Stimulated activated naive CD8-positive, alpha-beta T cell treated with anti-CD3 and anti-CD28 coated beads, Interleukin-15, amount 100 ng/mL, for 72 hours (primary cell): ENCODE measurements around the gene LIN37.
"Not testable (repeated sequence)": the region's sequence is repeated elsewhere in the genome, so short reads cannot be mapped to it uniquely, and the experiment has no call there.

Experiments used
- ATAC-seq: fragments of 150-1000 bp; cut with Tn5 transposase; 2 replicates; pipeline ENCODE4 v1.10.0; 2021; ENCODE audit warnings: mild to moderate bottlenecking, moderate library complexity
- DNase-seq, 2 donors: peaks; one replicate each; pipeline ENCODE4 v3.0.0; 2021 to 2022
- H3K27ac Mint-ChIP-seq, 2 donors: one replicate each; pipeline ENCODE4 v1.8.0; 2022; ENCODE audit warnings: mild to moderate bottlenecking in 2 of 2, mixed read lengths in 2 of 2, moderate library complexity in 2 of 2
- H3K27me3 Mint-ChIP-seq: one replicate; pipeline ENCODE4 v1.8.0; 2022; ENCODE audit warnings: mixed read lengths
- H3K4me1 Mint-ChIP-seq: one replicate; pipeline ENCODE4 v1.8.0; 2022; ENCODE audit warnings: mild to moderate bottlenecking, mixed read lengths
- H3K4me3 Mint-ChIP-seq, 2 donors: one replicate each; pipeline ENCODE4 v1.8.0; 2022; ENCODE audit warnings: mild to moderate bottlenecking in 2 of 2, mixed read lengths in 2 of 2, moderate library complexity in 1 of 2
- H3K9me3 Mint-ChIP-seq, 2 donors: one replicate each; pipeline ENCODE4 v1.8.0; 2022; ENCODE audit warnings: mixed read lengths in 2 of 2

The LIN37 gene

DNA sequence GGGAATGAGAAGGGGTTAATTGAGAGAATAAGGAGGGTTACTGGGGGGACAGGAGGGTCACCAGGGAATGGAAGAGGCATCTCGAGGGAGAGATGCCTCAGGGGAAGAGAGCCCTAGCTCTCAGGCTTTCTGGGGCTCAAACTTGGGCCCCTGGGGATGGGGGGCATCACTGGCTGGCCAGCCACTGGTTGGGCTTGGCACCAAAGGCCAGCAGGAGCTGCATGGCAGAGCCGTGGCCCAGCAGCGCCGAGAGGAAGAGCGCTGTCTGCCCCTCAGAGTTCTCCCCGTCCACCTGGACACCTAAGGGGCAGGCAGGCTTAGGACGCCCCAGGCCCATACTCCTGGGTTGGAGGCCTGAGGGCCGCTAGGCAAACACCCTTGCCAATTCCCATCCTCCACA, 44.5 kb downstream of the LIN37 start:
- H3K27ac Mint-ChIP-seq = no peak overlapping the region
- peaks cover 31% of the 10 kb centered on the region for H3K27me3 Mint-ChIP-seq
- DNase-seq (no peak), ATAC-seq (no peak)
- H3K4me3 Mint-ChIP-seq = no peak overlapping the region
- H3K9me3 Mint-ChIP-seq = no peaks in the 10 kb centered on the region
- peaks cover 13% of the 10 kb centered on the region for H3K4me1 Mint-ChIP-seq

DNA sequence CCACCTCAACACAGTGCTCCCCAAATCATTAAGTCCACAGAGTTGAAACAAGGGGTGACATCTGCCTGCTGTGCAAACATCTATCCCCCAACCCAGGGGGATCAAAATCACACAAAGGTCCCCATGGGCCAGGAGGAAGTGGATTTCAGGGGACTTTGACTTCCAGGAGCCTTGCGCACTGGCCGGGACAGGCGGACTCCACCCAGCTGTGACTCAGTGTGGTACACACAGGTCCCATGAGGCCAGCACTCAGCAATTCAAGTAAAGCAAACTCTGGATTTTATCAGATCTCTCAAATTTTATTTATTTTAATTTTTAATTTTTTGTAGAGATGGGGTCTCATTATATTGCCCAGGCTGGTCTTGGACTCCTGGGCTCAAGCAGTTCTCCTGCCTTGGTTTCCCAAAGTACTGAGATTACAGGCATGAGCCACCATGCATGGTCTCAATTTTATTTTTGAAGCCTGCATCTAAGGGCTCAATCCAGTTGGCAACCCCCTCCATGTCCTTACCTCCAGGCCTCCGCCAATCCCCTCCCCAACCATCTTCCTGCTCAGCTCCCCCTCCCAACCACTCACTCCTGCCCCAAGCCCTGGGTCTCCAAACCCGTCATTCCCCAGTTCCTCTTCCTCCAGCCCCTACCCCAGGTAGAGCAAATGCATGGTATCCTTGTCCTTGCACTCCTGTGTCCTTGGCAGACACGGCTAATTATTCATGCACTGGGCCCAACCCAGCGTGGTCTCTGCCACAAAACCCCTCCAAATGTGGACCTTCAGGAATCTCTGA, 45.2 kb downstream of the LIN37 start:
- peaks cover 37% of the 10 kb centered on the region for H3K27me3 Mint-ChIP-seq

DNA sequence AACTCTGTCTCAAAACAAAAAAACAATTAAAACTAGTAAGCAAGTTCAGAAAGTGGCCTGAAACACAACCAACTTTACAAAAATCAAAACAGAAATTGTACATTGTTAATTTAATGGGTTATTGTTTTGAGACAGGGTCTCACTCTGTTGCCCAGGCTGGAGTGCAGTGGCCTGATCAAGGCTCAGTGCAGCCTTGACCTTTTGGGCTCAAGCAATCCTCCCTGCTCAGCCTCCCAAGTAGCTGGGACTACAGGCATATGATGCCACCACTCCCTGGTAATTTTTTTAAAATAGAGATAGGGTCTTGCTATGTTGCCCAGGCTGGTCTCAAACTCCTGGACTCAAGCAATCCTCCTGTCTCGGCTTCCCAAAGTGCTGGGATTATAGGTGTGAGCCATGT, 47.2 kb downstream of the LIN37 start:
- not testable (repeated sequence) for H3K4me3 Mint-ChIP-seq, ATAC-seq, DNase-seq, H3K27ac Mint-ChIP-seq, H3K9me3 Mint-ChIP-seq
- Mint-ChIP-seq H3K4me1 (peaks cover 13% of the 10 kb centered on the region), H3K27me3 (peaks cover 50% of the 10 kb centered on the region)

More for the DNA sequence above, 45.2 kb downstream of the LIN37 start:
- Mint-ChIP-seq H3K4me3 (no peak overlapping the region), H3K9me3 (no peaks in the 10 kb centered on the region), H3K27ac (no peak overlapping the region), H3K4me1 (peaks cover 13% of the 10 kb centered on the region)
- ATAC-seq (no peak), DNase-seq (no peak)

DNA sequence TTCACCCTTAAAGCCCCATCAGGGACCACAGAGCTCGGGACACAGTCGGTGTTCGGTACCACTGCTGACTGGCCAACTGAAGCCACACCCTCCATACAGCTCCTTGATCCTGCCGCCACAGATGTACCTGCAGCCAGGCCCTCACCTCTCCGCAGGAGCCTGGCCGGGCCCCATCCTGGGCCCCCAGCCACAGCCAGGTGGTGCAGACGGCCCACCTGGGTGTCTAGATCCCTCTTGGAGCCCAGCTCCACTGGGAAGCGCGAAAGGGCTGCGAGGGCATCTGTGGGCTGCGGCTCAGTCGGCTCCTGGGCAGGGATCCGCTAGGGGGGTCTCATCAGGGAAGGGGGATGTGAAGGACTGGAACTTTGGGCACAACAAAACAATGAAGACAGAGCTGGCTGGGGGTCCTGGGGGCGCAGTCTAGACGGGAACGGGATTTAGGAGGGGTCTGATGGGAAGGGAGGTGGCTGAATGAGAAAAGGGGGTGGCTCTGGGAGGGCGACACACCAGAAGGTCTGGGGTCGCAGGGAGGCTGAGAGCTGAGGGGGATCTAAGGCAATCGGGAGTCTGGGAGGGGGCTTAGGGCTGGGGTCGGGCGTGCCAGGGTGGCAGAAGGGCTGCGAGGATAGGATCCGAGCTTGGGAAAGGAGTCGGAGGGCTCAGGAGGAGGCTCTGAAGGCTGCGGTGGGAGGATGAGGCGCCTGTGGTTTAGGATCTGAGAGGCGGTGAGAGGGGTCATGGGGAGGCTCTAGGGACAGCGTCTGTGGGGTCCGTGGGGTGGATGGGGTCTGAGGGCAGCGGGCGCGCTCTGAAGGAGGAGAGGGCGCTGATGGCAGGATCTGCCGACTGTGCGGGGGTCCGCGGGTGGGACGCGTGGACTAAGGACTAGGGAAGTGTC, 48.5 kb downstream of the LIN37 start:
- Mint-ChIP-seq H3K27me3 (peaks cover 56% of the 10 kb centered on the region), H3K9me3 (no peaks in the 10 kb centered on the region), H3K4me1 (peaks cover 13% of the 10 kb centered on the region), H3K27ac (no peak overlapping the region), H3K4me3 (peak overlapping the region in 1 of 2 donors; percentile 37)
- DNase-seq (no peak), ATAC-seq (no peak)

DNA sequence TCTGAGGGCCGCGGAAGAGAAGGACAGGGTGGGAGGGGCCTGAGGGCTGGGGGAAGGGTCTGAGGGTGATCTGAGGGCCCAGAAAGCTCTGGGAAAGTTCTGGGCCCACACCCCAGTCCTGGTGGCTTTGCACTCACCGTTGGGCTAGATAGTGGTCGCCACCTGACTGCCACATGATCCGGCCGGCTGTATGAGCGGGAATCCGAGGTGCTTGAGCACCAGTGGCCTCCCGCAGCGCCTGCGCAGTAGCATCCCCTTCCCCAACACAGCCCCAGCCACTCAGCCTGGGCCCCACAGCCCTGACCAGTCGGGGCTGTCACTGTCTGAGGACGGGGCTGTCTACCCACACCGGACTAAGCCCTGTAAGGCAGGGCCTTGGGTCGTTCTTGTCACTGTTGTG, 49.3 kb downstream of the LIN37 start:
- no peak for DNase-seq
- peaks cover 13% of the 10 kb centered on the region for H3K4me1 Mint-ChIP-seq
- ATAC-seq = no peak
- no peak overlapping the region for H3K4me3 Mint-ChIP-seq
- H3K27ac Mint-ChIP-seq = no peak overlapping the region
- H3K27me3 Mint-ChIP-seq = peaks cover 59% of the 10 kb centered on the region
- H3K9me3 Mint-ChIP-seq = no peaks in the 10 kb centered on the region

DNA sequence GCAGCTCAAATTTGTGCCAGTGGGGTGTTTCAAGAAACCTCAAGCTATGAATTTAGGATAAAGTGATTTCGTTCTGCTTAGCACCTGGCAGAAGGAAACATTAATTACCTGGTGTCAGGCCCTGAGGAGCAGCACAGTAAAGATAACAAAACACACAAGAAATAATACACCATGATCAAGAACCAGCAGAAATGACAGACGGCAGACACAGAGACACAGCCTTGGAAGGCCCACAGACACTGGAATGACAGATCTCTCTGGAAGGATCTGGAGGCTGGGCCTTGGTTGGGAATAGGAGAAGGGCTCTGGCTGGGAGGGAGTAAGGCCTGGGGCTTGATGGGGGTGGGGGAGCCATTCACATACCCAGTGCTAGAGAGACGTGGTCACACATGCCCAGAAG, 53.5 kb downstream of the LIN37 start:
- peaks cover 20% of the 10 kb centered on the region for H3K4me1 Mint-ChIP-seq
- H3K4me3 Mint-ChIP-seq = no peak overlapping the region
- peaks cover 39% of the 10 kb centered on the region for H3K27me3 Mint-ChIP-seq
- DNase-seq (no peak), ATAC-seq (no peak)
- H3K27ac Mint-ChIP-seq = no peak overlapping the region
- no peaks in the 10 kb centered on the region for H3K9me3 Mint-ChIP-seq
